NCI-H2171 treated with DMSO at 0.1 percent for 48 hours (cell line): ENCODE results near the gene KMT2E.

ENCODE experiments used
- DNase-seq: peaks from one replicate; lab custom pipeline; 2025; lab: John Stamatoyannopoulos, UW

The KMT2E gene

DNA sequence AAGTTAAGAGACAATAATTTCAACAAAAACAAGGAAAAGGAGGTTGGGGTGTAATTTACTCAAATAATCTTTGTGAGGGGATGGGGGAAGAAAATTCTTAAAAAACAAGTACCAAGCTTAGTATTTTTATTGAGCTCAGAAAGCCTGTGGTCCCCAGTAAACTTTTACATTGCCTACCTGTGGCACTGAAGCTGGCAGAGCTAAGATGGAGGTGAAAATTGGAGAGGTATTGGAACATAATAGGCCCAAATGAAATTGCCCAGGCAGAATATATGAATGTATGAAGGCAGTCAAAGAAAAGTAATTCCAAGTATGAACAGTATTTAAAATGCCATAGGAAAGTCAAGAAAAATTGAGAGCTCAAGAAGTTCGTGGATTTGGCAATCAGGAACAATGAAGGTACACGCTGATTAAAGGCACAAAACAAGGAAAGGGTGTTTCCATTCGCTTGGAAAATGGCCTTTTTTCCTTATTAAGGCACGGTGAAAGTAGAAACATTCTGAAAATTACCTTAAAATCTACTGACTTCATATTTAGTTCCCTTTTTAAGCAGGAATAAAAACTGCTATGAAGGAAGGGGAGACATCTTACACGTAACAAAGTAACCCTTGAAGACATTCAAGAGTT lies 3.4 kb upstream of the KMT2E start:
- DNase-seq = no peak

DNA sequence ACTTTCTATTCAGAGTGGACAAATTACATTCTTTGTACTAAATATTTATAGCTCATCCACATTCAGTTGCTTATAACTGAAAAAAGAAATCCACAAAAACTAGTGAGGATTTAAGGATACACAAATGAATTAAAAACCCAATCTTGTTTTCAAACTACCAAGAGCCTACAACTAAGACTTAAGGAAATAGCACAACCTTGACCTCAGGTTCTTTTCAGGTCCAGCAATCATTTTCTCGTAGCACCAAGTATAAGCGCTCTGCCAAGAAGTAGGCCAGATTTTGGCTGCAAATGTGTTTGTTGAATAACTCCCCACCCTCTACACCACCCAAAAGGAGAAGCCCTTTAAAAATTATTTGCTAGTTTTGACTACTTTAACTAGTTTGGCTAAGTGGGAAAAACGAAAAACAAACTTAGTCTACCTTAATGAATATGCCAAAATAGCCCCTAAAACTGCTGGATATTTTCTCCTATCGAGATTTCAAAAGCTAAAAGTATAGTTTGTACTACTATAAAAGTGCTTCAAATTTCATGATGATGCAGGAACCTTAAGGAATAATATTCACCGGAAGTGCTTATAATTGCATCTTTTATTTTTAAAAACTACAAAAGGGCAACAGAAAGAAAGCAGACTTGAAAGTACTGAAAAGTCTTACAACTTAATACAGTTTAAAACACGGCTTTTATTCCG lies 2.7 kb upstream of the KMT2E start:
- no peak for DNase-seq

DNA sequence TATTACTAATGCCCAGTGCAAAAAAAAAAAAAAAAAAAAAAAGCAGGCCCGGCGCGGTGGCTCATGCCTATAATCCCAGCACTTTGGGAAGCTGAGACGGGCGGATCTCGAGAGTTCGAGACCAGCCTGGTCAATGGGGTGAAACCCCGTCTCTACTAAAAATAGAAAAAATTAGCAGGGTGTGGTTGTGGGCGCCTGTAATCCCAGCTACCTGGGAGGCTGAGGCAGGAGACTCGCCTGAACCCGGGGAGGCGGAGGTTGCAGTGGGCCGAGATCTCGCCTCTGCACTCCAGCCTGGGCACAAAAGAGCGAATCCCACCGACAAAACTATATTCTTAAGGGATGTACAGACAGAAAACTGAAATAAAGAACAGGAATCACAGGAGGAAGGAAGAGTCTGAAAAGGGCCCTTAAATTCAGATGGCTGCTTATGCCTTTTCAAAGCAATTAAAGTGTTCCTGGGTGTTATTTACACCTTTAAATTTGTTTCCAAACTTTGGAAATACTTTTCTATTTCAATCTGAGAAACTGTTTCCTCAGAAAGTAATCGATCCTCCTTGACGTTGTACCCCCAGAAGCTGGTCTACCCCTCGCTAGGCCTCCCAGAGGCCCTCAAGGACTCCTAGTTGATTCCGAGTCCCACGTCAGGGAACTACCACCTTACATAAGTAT lies 2.0 kb upstream of the KMT2E start:
- DNase-seq = no peak

DNA sequence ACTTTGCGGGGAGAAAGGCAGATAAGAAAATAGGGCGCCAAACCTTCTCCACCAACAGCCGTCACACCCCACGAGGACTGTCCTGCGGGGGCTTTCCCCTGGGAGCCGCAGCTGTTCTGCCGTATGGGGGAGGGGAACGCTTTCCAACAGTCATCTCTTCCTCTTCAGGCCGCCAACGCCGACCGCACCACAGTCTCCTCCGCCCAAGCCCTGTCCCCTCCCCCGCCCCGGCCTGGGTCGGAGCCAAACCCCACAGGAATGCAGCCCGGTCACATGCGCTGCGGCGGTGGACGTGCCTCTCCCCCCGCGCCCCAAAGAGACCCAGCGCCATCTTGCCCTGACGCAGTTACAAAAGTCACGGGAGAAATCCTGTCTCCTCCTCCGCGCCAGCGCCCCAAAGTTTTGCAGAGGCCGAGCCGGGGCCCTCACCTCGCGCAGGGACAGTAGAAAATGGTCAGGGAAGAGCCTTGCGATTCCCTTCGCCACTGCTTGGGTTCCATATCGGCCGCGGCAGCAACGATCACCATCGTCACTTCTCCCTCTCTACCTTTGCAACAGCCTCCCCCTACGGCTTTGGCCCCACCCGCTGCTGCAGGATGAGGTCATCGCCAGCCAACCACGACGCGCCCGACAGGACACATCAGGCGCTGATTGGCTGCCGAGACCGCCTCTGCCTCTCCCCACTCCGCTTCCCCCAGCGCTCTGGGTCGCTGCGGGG lies 1.3 kb upstream of the KMT2E start:
- peak; percentile 97 for DNase-seq

DNA sequence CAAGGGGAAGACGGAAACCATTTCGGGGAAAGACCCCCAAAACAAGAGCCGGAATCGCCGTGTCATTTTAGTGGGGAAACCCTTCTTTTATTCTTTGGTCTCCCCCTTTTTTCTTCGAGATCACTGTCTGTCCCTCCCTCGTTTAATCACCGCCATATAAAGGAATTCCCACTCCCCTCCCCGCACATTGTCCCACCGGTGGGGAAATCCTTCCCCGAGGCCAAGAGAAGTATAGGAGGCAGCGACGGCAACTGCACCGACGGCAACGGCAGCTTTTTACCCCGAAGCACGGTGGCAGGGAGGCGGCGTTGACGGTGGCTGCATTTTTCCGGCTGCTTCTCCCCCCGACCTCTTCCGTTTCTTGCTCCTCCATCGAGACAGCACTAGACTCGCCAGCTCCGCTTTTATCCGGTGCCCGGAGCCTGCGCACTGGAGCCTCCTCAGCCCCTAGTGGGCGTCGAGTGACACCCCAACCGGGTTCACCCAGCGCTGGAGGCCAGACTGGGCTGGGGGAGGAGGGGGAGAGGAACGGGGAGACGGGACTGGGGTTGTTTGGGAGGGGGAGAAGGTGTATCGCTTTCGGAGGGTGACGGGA lies 687 bp upstream of the KMT2E start:
- peak; percentile 91 for DNase-seq

DNA sequence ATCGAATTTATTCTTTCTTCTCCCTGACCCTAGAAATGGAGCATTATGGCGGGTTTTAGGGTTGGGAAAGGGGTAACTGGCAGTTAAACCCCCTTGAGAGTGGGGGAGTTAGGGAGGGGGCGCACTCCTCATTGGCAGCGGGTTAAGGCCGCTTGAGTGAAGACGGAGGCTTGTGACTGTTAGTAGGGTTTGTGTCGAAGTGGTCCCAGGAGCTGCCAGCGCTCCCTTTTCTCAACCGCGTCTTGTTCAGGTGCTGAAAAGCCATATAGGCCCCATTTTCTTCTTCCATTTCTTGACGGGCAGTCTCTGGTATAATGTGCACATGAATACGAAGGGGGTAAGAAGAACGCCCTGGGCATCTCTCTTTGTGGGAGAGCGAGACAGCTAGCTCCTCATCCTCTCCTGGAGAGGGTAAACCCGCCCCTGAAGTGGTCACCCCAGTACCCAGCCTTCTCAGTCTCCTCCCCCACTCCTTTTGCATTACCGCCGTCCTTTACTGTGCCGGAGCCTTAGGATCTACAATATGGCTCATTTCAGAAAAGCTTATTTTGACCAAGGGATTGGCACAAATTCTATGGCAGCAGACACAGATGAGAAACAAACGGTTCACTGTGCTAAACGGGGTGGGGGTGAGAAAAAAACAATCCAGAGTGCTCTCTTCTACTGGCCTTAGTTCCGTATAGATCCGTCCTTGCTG lies 836 bp downstream of the KMT2E start:
- peak; percentile 72 for DNase-seq

DNA sequence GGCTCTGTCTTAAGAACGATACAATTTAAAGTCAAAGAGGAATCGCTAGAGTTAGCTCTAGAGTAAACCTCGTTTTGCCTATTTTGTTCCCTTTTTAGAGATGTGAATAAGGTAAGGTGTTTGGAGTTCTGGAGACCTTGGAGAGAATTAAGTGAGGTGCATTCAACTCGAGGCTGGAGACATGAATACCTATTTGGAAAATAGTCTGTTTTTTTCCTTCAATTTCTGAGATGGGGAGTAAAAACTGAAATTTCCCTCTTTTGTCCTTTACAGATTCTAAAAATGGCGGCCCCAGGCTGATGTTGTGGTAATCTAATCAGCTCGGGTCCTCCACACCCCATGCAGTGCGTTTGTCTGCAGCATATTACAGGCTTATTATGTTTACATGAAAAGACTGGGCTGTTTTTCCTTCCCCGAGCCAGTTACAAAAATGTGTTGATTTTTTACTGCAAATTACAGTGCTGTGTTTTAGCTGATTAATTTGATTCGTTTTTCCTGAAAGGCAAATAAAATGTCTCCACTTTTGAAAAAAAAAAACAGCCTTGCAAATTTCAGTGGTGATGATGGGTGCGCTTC lies 1.5 kb downstream of the KMT2E start:
- peak; percentile 56 for DNase-seq

DNA sequence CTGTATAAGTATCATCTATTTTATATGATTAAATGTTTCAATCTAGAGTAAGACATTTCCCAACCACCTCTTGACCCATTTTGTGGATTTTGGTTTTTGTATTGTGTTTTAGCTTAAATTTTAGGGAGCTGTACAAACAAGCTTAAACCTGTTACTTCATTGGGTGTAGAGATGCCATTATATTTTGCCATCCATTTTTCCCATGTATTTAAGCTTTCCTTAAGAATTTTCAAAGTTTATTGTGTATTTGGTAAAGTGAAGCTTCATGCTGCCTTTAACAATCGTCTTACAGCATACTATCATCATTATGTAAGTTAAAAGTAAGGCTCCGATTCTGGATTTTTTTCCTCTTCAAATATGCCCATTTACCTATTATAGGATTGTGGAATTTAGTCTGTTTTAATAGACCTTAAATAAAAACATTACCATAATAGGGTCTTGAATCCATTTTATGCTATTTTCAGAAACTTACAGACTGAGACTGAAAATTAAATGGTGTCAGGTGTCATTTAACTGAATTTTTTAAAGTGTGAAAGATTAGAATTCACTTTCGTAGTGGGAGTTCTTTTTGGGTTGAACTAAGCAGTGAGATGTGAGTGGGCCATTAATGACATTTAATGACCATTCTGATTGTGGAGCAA lies 2.2 kb downstream of the KMT2E start:
- no peak for DNase-seq

DNA sequence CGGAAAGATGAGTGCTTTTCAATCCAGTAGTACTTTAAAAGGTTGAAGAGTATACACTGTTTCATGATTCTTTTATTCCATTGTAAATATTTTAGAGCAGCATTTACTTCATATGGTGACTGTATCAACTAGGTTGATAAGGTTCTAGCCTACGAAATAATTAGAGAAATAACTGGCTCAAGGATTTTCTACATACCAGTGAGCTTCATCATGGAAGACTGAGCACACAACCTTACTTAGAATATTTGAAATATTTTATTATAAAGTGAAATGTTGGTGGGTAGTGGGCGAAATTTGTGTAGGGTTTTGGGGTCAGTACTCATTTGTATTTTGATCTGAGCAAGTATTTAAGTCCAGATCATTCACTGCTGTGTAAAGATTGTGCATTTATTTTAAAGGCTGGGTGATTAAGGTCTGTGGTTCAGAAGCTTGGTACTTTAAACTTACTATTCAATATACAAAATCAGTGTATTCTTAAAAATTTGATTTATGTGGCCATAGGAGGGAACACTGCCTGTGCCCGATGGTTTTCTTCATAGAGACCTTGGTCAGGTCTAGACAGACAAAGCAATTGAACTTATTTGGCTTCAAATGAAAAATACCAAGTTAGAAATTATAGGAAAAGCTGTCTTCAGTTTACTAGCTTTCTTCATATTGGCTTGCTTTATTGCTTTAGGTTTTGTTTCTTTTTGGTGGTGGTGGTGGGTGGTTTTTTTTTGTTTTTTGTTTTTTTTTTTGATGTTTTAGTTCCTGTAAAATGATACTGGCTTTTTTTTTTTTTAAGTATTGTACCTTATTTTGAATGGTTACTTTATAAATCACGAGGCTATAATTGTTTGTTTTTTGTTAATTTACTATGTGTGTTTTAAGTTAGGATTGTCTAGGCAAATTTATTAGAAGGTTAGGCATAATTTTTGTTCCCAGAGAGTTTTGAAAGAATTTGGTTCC lies 3.0 kb downstream of the KMT2E start:
- no peak for DNase-seq

DNA sequence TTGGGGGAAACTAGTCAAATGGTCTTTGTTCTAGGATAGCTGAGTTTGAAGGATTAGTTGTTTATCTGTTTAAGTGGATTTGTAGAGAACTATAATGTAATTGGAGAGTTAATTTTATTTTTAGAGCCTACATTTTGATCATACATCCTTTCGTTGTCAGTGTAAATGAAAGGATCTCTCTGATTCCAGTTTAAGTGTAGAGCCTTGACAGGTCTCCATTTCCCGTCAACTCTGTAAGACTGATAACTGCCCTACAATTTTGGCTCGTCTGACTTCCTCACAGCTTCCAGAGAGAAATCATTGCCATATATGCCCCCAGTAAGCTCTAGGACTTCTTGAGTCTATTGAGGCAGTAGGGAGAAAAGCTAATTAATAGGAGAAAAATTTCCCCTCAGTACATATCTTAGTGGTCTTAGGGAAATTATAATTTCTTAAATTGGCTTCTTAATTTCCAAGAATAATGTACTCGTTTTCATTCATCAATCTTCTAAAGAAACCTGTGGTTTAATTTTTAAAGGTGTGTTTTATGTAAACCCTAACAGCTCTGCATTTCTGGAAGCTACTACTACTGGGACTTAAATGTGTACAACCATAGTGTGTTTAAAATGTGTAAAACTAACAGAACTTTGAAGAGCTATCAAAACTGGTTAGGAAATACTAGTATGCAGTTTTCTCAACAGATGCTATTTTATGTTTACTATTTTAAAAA lies 3.8 kb downstream of the KMT2E start:
- peak; percentile 16 for DNase-seq

DNA sequence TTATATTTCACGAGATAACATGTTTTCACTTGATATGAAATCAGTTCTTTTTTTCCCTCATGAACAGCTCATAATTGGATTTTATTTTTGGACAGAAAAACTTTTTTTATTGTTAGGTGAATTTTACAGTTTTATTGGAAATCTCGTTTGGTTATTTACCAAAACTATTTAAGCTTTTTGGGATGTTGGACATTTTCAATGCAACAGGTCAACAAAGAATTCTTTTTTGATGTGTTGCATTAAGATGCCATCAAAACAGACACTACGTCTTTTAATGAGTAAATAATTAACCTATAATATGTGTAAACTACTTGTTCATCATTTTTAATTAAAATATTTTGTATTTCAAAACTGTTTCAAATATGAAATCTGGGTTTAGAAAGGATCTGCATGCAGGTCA lies 5.3 kb downstream of the KMT2E start:
- DNase-seq = no peak

DNA sequence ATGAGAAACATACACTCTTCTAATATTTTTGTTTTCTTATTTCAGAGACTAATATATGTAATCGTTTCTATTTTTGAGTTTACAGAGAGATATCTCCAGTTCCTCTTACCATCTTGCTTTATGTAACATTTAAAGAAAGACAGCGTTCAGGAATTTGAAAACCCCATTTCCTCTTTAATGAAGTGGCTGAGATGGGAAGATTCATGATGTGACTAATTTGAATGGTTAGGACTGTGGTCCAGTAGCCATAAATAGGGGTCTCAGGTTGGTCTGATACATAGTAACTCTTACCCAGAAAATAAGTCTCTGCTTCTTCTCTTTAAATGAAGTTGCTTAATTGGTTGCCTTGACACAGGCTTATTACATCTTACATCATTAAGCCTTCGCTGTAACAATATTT lies 6.9 kb downstream of the KMT2E start:
- DNase-seq = no peak

DNA sequence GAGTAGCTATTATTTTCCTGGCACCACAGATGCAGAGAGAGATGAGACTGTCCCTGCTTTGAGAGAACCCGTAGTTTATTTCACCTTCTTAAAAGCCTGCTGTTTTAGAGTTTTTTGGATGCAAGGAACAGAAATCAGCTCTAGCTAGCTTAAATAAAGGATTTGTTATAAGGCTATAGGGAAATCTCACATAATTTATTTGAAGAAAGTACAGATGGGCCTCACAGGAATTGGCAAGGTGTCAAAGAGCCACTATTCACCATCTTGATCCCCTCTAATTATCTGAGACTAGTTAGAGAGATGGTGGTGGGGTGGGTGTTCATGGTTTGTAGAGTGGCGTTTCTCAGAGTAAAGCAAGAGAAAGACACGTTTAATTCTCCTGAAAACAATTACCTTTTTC lies 7.3 kb downstream of the KMT2E start:
- DNase-seq = peak; percentile 78

DNA sequence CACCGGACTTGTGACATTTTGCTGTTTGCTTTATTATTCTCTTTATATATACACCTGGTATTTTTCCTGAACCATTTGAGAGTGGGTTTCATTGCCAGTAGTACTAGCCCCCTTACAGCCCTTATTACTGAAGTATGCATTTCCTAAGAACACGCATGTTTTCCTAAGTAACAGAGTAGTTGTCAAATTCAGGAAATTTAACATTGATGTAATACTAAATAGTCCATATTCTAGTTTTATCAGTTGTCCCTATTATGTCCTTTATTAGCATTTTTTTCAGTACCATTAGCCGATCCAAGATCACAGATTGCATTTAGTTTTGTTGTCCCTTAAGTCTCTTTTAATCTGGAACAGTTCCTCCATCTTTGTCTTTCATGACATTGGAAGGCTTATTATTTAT lies 8.0 kb downstream of the KMT2E start:
- DNase-seq = no peak

DNA sequence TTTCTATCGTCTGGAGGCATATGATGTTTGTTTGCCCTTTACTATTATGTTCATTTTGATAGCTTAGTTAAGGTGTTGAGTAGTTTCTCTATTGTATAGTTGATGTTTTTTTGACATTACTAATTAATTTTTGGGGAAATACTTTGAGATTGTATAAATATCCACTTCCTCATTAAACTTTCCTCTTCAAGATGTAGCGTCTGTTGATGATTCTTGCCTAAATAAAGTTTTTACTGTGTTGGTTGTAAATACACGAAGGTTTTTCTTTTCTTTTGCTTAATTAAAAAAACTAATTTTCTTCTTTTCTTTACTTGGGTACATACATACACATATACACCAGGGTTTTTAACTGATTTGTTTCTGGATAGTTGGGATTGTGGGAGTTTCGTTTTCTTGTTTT lies 8.5 kb downstream of the KMT2E start:
- no peak for DNase-seq

DNA sequence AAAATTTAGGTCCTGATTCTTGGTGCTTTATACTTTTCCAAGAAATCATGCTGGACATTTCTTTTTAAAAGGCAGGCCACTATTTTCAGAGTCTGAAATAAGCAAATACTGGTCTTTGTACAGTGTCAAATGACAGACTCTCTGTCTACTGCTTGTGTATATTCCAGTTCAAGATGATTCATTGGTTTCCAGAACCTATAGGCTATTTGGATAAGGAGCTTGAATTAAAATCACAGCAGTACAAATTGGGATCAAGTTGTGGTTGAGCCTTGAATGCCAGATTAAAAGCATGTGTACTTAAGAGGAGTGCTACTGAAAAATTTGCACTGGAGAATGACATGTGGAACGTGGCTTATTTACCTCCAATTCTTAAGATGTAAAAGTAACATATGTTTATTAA lies 10.7 kb downstream of the KMT2E start:
- DNase-seq = no peak

DNA sequence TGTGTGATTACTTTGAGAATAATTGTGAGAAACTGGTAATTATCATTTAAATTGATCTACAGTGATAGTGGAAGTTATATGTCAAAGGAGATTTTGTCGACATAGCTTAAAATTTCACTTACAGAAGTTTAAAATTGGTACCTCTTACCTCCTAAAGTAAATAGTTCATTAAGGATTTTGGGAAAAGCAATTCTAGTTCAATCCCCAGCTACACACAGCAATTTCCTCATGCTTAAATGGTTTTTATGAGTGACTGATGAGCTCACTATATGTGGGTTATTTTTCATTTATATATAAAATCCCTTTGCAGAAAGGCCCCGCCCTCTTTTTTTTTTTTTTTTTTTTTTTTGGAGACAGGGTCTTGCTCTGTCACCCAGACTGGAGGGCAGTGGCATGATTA lies 12.7 kb downstream of the KMT2E start:
- no peak for DNase-seq

DNA sequence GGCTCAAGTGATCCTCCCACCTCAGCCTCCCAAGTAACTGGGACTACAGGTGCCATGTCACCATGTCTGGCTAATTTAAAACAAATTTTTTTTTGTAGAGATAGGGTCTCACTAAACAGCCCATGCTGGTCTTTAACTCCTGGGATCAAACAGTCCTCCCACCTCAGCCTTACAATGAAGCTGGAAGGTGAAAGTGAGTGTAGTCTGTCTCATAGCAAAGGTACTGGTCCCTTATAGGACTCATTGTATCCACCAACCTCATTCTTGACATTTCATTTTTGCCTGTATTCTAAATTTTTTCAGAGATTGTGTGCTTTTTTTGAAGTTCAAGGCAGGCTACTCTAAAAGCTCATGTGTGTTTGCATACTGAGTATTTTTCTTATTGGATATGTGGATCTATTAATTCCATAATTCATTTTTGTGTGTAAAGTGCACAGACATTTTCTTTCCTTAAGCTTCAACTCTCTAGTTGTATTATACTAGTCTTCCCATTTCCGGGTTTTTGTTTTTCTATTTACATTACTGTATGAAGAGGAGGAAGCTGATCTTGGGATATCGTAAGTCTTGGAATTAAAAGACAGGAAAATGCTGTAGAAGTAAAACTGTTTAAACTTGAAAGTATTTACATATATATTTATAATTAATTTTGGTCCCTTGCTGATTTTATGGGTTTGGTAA lies 13.3 kb downstream of the KMT2E start:
- DNase-seq = no peak

DNA sequence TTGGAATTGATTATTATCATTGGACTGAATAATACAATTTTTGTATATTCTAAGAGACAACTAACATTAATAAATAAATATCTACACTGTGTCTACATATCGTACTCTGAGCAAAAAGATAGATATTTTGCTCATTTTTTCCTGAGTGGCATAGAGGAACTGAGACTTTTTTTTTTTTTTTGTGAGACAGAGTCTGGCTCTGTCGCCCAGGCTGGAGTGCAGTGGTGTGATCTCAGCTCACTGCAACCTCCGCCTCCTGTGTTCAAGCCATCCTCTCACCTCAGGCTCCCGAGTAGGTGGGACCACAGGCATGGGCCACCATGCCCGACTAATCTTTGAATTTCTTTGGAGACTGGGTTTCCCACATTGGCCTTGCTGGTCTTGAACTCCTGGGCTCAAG lies 14.0 kb downstream of the KMT2E start:
- DNase-seq = no peak
